GM12864 (cell line): ENCODE results near the gene CDK5RAP1.

Experiments used
- DNase-seq: peaks from one replicate; pipeline ENCODE4 v3.0.0-alpha.2; 2011; ENCODE audit warnings: low read depth
- H3K4me3 ChIP-seq: 2 replicates; pipeline ENCODE4 v1.5.1; 2011; ENCODE audit warnings: mild to moderate bottlenecking, low read depth, low read length, control low read depth
- CTCF ChIP-seq: IDR thresholded peaks from 2 replicates; pipeline ENCODE4 v1.5.1; 2011; ENCODE audit warnings: low read depth, mild to moderate bottlenecking, moderate library complexity, low read length, control low read depth, inconsistent platforms; ENCODE audit errors: missing control alignments

The CDK5RAP1 gene

GRCh38 chr20:33408313-33408712 lies 7.0 kb upstream of the CDK5RAP1 start:
- no peak overlapping the region for H3K4me3 ChIP-seq
- TF ChIP-seq CTCF, result no peak
- no peak for DNase-seq

DNA sequence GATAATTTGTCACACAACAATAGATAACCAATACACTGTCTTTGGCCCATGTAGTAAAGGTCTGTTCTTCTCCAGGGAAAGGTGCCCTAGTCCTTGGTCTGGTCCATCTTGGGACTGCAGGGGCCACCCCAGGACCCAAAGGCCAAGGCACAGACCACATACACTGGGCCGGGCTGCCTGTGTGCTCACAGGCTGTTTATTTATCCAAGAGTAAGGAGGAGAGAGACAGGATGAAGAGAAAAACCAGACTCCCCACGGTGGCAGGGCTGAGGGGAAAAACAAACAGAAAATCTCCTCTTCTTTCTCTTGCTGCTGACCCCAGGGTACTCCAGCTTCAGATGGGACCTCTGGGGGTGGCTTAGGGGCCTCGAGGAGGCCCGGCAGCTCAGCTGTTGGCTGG lies 6.5 kb upstream of the CDK5RAP1 start:
- TF ChIP-seq CTCF, result no peak
- DNase-seq, result no peak
- H3K4me3 ChIP-seq, result no peak overlapping the region

DNA sequence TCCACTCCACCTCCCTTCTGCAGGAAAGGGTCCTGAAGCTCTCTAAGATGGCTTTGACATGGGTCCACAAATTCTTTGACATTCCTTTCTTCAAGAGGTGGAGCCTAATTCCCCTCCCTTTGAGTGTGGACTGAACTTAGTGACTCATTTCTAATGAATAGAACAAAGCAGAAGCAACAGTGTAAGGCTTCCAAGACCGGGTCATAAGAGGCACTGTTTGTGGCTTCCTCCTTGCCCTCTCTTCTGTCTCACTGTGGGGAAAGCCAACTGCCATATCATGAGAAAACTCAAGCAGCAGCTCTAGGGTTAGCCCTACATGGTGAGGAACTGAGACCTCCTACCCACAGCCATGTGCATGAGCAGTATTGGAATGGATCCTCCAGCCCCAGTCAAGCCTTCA lies 5.9 kb upstream of the CDK5RAP1 start:
- no peak for DNase-seq
- no peak overlapping the region for H3K4me3 ChIP-seq
- TF ChIP-seq CTCF, result no peak

DNA sequence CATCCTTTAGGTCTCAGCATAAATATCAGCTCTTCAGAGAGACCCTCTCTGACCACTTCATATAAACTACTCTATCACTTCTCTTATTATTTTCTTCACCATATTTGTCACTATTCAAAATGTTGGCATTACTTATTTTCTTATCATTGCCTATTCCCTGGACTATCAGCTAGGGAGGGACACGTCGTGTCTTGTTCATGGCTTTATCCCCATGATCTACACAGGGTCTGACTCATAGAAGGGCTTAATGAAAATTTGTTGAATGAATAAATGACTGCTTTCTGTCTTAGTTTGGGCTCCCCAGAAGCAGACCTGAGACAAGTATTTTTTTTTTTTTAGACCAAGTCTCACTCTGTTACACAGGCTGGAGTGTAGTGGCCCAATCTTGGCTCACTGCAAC lies 3.0 kb upstream of the CDK5RAP1 start:
- TF ChIP-seq CTCF, result no peak
- no peak overlapping the region for H3K4me3 ChIP-seq

DNA sequence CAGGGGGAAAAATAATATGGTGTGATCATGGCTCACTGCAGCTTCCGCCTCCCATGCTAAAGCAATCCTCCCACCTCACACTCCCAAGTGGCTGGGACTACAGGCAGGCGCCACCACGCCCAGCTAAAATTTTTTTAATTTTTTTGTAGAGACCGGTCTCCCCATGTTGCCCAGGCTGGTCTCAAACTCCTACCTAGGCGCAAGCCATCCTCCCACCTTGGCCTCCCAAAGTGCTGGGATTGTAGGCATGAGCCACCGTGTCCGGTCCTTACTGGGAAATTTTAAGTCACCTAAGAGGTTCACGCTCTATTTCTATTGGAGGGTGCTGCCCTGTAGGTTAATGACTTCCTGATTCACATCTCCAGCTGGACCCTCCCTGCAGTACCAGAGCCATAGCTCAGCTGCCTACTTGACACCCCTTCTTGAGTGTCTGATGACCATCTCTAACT lies 626 bp upstream of the CDK5RAP1 start:
- no peak for DNase-seq
- peak overlapping the region; percentile 80 for H3K4me3 ChIP-seq
- TF ChIP-seq CTCF, result no peak

More for the DNA sequence above, 3.0 kb upstream of the CDK5RAP1 start:
- DNase-seq, result no peak

GRCh38 chr20:33400812-33401183 lies 521 bp downstream of the CDK5RAP1 start:
- no peak for DNase-seq
- TF ChIP-seq CTCF, result no peak
- peak overlapping the region; percentile 80 for H3K4me3 ChIP-seq

GRCh38 chr20:33399924-33400323 lies 1.4 kb downstream of the CDK5RAP1 start:
- H3K4me3 ChIP-seq, result peak overlapping the region; percentile 80
- no peak for DNase-seq
- no peak for TF ChIP-seq CTCF
